Measurements from ENCODE around the gene CREB3.

DNA sequence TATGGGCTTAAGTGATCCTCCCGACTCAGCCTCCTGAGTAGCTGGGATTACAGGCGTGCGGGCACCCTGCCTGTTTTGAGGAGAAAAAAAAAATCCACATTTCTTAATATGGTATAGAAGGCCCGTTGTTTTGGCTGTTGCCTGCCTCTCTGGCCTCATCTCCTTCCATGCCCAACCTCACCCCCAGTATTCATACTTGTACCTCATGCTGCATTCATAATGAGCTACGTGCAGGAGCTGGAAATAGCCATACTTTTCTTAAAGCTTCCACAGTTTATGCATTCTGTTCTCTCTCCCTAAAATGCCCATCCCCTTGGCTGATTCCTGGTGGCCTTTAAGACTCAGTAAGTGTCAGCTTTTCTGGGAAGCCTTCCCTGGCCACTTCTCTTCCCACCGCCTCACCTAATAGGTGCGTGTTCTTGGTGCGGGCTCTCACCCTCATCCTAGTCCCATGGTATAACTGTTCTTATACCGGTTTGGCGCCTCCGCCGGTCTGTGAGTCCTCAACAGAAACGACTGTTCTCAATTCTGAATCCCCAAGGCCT is 40.6 kb upstream of the CREB3 start:
- TF ChIP-seq RUNX1 (IDR thresholded peaks at IDR 0.05; ENCODE audit: low read depth) (no peak), CREB1 (IDR thresholded peaks at IDR 0.05) (no peak), CREB1 (CRISPR knock-in tag; IDR thresholded peaks at IDR 0.05) (no peak), ZNF431 (CRISPR knock-in tag; IDR thresholded peaks at IDR 0.05) (no peak), FOSL1 (tag; conservative IDR thresholded peaks at IDR 0.05) (no peak), RB1 (IDR thresholded peaks at IDR 0.05; ENCODE audit: low read depth) (no peak), POLR2AphosphoS5 (IDR thresholded peaks at IDR 0.05; ENCODE audit: control insufficient read depth, insufficient read depth, low read depth, low read length) (no peak), POLR3G (IDR thresholded peaks at IDR 0.05; ENCODE audit: extremely low read depth, insufficient read length, insufficient replicate concordance) (no peak)
- TF ChIP-seq, protein P1, sequence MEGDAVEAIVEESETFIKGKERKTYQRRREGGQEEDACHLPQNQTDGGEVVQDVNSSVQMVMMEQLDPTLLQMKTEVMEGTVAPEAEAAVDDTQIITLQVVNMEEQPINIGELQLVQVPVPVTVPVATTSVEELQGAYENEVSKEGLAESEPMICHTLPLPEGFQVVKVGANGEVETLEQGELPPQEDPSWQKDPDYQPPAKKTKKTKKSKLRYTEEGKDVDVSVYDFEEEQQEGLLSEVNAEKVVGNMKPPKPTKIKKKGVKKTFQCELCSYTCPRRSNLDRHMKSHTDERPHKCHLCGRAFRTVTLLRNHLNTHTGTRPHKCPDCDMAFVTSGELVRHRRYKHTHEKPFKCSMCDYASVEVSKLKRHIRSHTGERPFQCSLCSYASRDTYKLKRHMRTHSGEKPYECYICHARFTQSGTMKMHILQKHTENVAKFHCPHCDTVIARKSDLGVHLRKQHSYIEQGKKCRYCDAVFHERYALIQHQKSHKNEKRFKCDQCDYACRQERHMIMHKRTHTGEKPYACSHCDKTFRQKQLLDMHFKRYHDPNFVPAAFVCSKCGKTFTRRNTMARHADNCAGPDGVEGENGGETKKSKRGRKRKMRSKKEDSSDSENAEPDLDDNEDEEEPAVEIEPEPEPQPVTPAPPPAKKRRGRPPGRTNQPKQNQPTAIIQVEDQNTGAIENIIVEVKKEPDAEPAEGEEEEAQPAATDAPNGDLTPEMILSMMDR (IDR thresholded peaks at IDR 0.05 in 2 of 3, conservative IDR thresholded peaks at IDR 0.05 in 1 of 3; ENCODE audit: insufficient read depth in 2 of 3, low read depth in 1 of 3, low read length in 3 of 3), result no peak
